OCI-LY1 (cell line): ENCODE data around the gene BTBD18.

Source experiments
- H2AFZ ChIP-seq: fragments of 200-600 bp; sonication (generic), shearing (Covaris generic); 2 replicates; pipeline ENCODE4 v1.6.0; 2014; ENCODE audit warnings: antibody characterized with exemption, mild to moderate bottlenecking, low read length
- H3F3A ChIP-seq: fragments of 200-600 bp; sonication (generic), shearing (Covaris generic); 2 replicates; pipeline ENCODE4 v1.6.0; 2014; ENCODE audit warnings: mild to moderate bottlenecking, antibody characterized with exemption, low read length, moderate library complexity; ENCODE audit not compliant: insufficient read depth
- H3K27ac ChIP-seq: fragments of 200-600 bp; sonication (generic); 2 replicates; pipeline ENCODE4 v1.5.1; 2014; ENCODE audit warnings: low read length, mixed run types, mild to moderate bottlenecking, low read depth; ENCODE audit not compliant: poor library complexity, severe bottlenecking
- H3K27me3 ChIP-seq: fragments of 200-600 bp; sonication (generic); 2 replicates; pipeline ENCODE4 v1.6.0; 2014; ENCODE audit warnings: antibody characterized with exemption, mild to moderate bottlenecking, low read length, moderate library complexity; ENCODE audit not compliant: insufficient read depth
- H3K36me3 ChIP-seq: fragments of 200-600 bp; sonication (generic); 2 replicates; pipeline ENCODE4 v1.6.1; 2014; ENCODE audit warnings: mild to moderate bottlenecking, antibody characterized with exemption, low read length, moderate library complexity, mixed read lengths; ENCODE audit not compliant: insufficient read depth
- H3K4me1 ChIP-seq: fragments of 200-600 bp; sonication (generic); 2 replicates; pipeline ENCODE4 v1.5.1; 2014; ENCODE audit warnings: mild to moderate bottlenecking, low read length, moderate library complexity; ENCODE audit not compliant: insufficient read depth, severe bottlenecking
- H3K4me2 ChIP-seq: fragments of 200-600 bp; sonication (generic), shearing (Covaris generic); 2 replicates; pipeline ENCODE4 v1.6.1; 2014; ENCODE audit warnings: low read length
- H3K4me3 ChIP-seq: fragments of 200-600 bp; sonication (generic); 2 replicates; pipeline ENCODE4 v1.5.1; 2014; ENCODE audit warnings: low read length, low read depth, mild to moderate bottlenecking, mixed read lengths; ENCODE audit not compliant: poor library complexity, severe bottlenecking
- H3K79me2 ChIP-seq: fragments of 200-600 bp; shearing (Covaris generic); 2 replicates; pipeline ENCODE4 v1.6.1; 2016; ENCODE audit warnings: mixed run types, low read length, mixed read lengths; ENCODE audit not compliant: insufficient read depth
- H3K9ac ChIP-seq: fragments of 200-600 bp; sonication (generic), shearing (Covaris generic); 2 replicates; pipeline ENCODE4 v1.6.1; 2014; ENCODE audit warnings: mild to moderate bottlenecking, low read length, mixed read lengths
- H3K9me2 ChIP-seq: fragments of 200-600 bp; sonication (generic), shearing (Covaris generic); 2 replicates; pipeline ENCODE4 v1.6.1; 2014; ENCODE audit warnings: low read depth, mild to moderate bottlenecking, low read length, mixed read lengths
- H3K9me3 ChIP-seq: fragments of 200-600 bp; shearing (Covaris generic); 2 replicates; pipeline ENCODE4 v1.6.1; 2014; ENCODE audit warnings: low read length, mixed read lengths
- H4K20me1 ChIP-seq: fragments of 200-600 bp; sonication (generic), shearing (Covaris generic); 2 replicates; pipeline ENCODE4 v1.6.0; 2016; ENCODE audit warnings: mild to moderate bottlenecking, low read length; ENCODE audit not compliant: insufficient read depth
- EZH2 ChIP-seq: fragments of 200-600 bp; sonication (generic), shearing (Covaris generic); IDR thresholded peaks from 2 replicates; pipeline ENCODE4 v1.8.0; 2017; ENCODE audit warnings: borderline replicate concordance, mixed run types, mild to moderate bottlenecking, antibody characterized with exemption, low read length, moderate library complexity, mixed read lengths
- TF ChIP-seq, protein P1 (sequence below): fragments of 200-600 bp; sonication (generic), shearing (Covaris generic); IDR thresholded peaks from 2 replicates; pipeline ENCODE4 v1.5.1; 2017; ENCODE audit warnings: mild to moderate bottlenecking, antibody characterized with exemption, low read length, moderate library complexity, mixed read lengths

BTBD18 gene

DNA sequence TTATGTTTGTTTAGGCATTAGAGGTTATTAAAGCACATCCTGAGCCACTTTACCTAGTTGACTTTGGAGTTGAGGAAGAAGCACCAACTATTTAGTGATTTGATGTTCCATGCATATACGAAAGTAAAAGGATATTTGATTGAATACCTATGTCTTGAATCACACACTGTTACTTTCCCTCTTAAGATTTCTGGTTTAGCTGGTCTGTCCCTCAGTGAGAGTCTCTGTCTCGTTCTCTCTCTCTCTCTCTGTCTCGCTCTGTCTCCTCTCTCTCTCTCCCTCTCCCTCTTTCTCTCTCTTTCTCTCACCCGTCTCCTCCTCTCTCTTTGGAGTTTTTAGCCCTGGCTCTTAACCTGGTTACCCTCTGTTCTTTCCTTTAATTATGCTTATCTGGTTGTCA, 20.9 kb upstream of the BTBD18 start:
- no peak overlapping the region for H3K4me3 ChIP-seq
- H3K9me2 ChIP-seq: no peaks in the 10 kb centered on the region
- TF ChIP-seq EZH2: no peak
- TF ChIP-seq, protein P1, sequence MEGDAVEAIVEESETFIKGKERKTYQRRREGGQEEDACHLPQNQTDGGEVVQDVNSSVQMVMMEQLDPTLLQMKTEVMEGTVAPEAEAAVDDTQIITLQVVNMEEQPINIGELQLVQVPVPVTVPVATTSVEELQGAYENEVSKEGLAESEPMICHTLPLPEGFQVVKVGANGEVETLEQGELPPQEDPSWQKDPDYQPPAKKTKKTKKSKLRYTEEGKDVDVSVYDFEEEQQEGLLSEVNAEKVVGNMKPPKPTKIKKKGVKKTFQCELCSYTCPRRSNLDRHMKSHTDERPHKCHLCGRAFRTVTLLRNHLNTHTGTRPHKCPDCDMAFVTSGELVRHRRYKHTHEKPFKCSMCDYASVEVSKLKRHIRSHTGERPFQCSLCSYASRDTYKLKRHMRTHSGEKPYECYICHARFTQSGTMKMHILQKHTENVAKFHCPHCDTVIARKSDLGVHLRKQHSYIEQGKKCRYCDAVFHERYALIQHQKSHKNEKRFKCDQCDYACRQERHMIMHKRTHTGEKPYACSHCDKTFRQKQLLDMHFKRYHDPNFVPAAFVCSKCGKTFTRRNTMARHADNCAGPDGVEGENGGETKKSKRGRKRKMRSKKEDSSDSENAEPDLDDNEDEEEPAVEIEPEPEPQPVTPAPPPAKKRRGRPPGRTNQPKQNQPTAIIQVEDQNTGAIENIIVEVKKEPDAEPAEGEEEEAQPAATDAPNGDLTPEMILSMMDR: no peak
- no peaks in the 10 kb centered on the region for H3K79me2 ChIP-seq
- no peaks in the 10 kb centered on the region for H4K20me1 ChIP-seq
- no peak overlapping the region for H3K27ac ChIP-seq
- H3K36me3 ChIP-seq: no peaks in the 10 kb centered on the region
- no peak overlapping the region for H2AFZ ChIP-seq
- no peaks in the 10 kb centered on the region for H3F3A ChIP-seq
- H3K9me3 ChIP-seq: no peaks in the 10 kb centered on the region
- H3K4me1 ChIP-seq: no peaks in the 10 kb centered on the region
- H3K27me3 ChIP-seq: no peaks in the 10 kb centered on the region
- no peak overlapping the region for H3K4me2 ChIP-seq
- no peak overlapping the region for H3K9ac ChIP-seq

DNA sequence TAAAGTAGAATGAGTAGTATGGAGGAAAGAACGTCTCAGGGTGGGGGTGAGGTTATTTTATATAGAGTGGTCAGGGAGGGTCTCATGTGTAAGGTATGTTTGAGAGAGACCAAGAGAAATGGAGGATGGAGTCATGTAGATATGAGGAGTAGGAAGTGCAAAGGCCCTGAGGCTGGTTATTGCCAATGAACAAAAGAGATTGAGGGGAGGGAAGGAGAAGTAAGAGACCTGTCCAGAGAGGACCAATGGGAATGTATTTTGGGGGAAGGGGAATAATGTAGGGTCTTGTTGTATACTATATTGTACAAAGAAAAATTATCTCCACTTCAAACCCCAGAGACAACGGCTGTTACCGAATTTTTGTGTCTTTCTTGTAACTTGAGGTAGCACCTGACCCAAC, 19.7 kb upstream of the BTBD18 start:
- Histone ChIP-seq H3K4me3 (no peak overlapping the region), H4K20me1 (no peaks in the 10 kb centered on the region), H3K4me2 (no peak overlapping the region), H2AFZ (no peak overlapping the region), H3F3A (no peaks in the 10 kb centered on the region), H3K9me3 (no peaks in the 10 kb centered on the region), H3K9me2 (no peaks in the 10 kb centered on the region), H3K4me1 (no peaks in the 10 kb centered on the region), H3K36me3 (no peaks in the 10 kb centered on the region), H3K27ac (no peak overlapping the region), H3K9ac (no peak overlapping the region), H3K27me3 (no peaks in the 10 kb centered on the region), H3K79me2 (no peaks in the 10 kb centered on the region)
- TF ChIP-seq, protein P1: no peak
- no peak for TF ChIP-seq EZH2

DNA sequence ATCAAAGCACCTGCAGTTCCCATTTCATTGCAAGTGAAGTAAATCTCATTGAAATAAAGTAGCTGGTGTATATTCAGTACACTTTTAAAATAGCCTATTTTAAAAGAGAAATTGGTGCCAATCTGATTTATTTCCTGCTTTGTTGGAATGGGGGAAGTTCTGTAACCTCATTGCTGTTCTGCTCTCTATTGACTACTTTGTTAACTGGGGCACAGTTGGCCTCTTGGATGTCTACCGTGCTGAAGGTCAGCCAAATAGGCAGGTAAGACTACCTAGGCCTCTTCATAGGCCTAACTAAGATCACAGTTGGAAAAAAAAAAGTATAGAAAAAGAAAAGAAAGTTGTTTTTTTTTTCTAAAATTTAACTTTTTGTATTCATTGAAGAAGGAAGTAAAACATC, 19.2 kb upstream of the BTBD18 start:
- H3K9me2 ChIP-seq: no peaks in the 10 kb centered on the region
- H3K27ac ChIP-seq: no peak overlapping the region
- H3K79me2 ChIP-seq: no peaks in the 10 kb centered on the region
- no peak overlapping the region for H2AFZ ChIP-seq
- H3K36me3 ChIP-seq: no peaks in the 10 kb centered on the region
- no peaks in the 10 kb centered on the region for H3K9me3 ChIP-seq
- no peaks in the 10 kb centered on the region for H3K4me1 ChIP-seq
- no peaks in the 10 kb centered on the region for H4K20me1 ChIP-seq
- no peak overlapping the region for H3K4me2 ChIP-seq
- no peak overlapping the region for H3K9ac ChIP-seq
- TF ChIP-seq, protein P1: no peak
- TF ChIP-seq EZH2: no peak
- no peaks in the 10 kb centered on the region for H3F3A ChIP-seq
- no peaks in the 10 kb centered on the region for H3K27me3 ChIP-seq
- H3K4me3 ChIP-seq: no peak overlapping the region
